ENCODE results near the gene SHANK2. TPM values are rescaled to one million over a fixed set of nuclear protein-coding genes. Genes with fewer than 3 reads are reported as not detected.

SHANK2 gene
- total and polyA plus RNA-seq, 2 donors = 3.0 to 6.2 TPM

- Histone ChIP-seq H3K4me3 (ENCODE audit: low read depth, low read length) (no peak overlapping the region), H3K4me1 (ENCODE audit: insufficient read depth) (no peaks in the 10 kb centered on the region), H3K36me3 (ENCODE audit: insufficient read depth) (no peaks in the 10 kb centered on the region), H3K27ac (ENCODE audit: low read depth) (no peak overlapping the region)
- 92% methylated on average over 11 of the region's 11 CpGs for WGBS
- no peak for DNase-seq (ENCODE audit: extremely low spot score)
These were observed 48.7 kb downstream of the SHANK2 start for GRCh38 chr11:71203681-71204080.

GRCh38 chr11:71202966-71203365, 49.4 kb downstream of the SHANK2 start:
- Histone ChIP-seq H3K36me3 (ENCODE audit: insufficient read depth) (no peaks in the 10 kb centered on the region), H3K4me1 (ENCODE audit: insufficient read depth) (no peaks in the 10 kb centered on the region), H3K4me3 (ENCODE audit: low read depth, low read length) (no peak overlapping the region), H3K27ac (ENCODE audit: low read depth) (no peak overlapping the region)
- DNase-seq (ENCODE audit: extremely low spot score) = no peak
- WGBS = 94% methylated on average over 4 of the region's 4 CpGs

GRCh38 chr11:71202598-71202944, 49.8 kb downstream of the SHANK2 start:
- DNase-seq (ENCODE audit: extremely low spot score) = no peak
- H3K4me1 ChIP-seq (ENCODE audit: insufficient read depth) = no peaks in the 10 kb centered on the region
- H3K27ac ChIP-seq (ENCODE audit: low read depth) = no peak overlapping the region
- H3K36me3 ChIP-seq (ENCODE audit: insufficient read depth) = no peaks in the 10 kb centered on the region
- WGBS = 93% methylated on average over 5 of the region's 5 CpGs
- no peak overlapping the region for H3K4me3 ChIP-seq (ENCODE audit: low read depth, low read length)

Other genes starting within 250 kb of the SHANK2 start
- 8.5 TPM for gene DHCR7, start 195.8 kb upstream of the SHANK2 start, total RNA-seq
- gene DHCR7, start 195.8 kb upstream of the SHANK2 start, polyA plus RNA-seq = 11.3 TPM
- 47.8 TPM for gene NADSYN1, start 200.6 kb upstream of the SHANK2 start, total RNA-seq
- 59.3 TPM for gene NADSYN1, start 200.6 kb upstream of the SHANK2 start, polyA plus RNA-seq